H9 (cell line): Measurements from ENCODE around the gene BAHD1. TPM values are rescaled to one million over a fixed set of nuclear protein-coding genes. Genes with fewer than 3 reads are reported as not detected.

Experiments
- DNase-seq: peaks from one replicate; pipeline ENCODE4 v3.0.0-alpha.2; 2017
- H2AFZ ChIP-seq: one replicate; pipeline ENCODE4 v1.6.1; 2013; ENCODE audit warnings: mild to moderate bottlenecking, low read length, control low read depth, moderate library complexity
- H2AK5ac ChIP-seq: 2 replicates; pipeline ENCODE4 v1.6.1; 2013; ENCODE audit warnings: low read length, control low read depth, mixed read lengths; ENCODE audit not compliant: insufficient read length
- H2BK120ac ChIP-seq: one replicate; pipeline ENCODE4 v1.6.1; 2013; ENCODE audit warnings: low read depth, mild to moderate bottlenecking, low read length, control low read depth, inconsistent platforms; ENCODE audit not compliant: poor library complexity, severe bottlenecking
- H2BK12ac ChIP-seq: 2 replicates; pipeline ENCODE4 v1.6.1; 2013; ENCODE audit warnings: low read length, control low read depth, mixed read lengths, low read depth; ENCODE audit not compliant: insufficient read length
- H2BK15ac ChIP-seq: 2 replicates; pipeline ENCODE4 v1.6.1; 2013; ENCODE audit warnings: low read depth, low read length, control low read depth
- H2BK20ac ChIP-seq: one replicate; pipeline ENCODE4 v1.6.1; 2013; ENCODE audit warnings: low read depth, mild to moderate bottlenecking, low read length, control low read depth, inconsistent platforms; ENCODE audit not compliant: poor library complexity, severe bottlenecking
- H2BK5ac ChIP-seq: 2 replicates; pipeline ENCODE4 v1.6.1; 2013; ENCODE audit warnings: low read length, control low read depth, mixed read lengths; ENCODE audit not compliant: insufficient read length
- H3K14ac ChIP-seq: 2 replicates; pipeline ENCODE4 v1.6.1; 2013; ENCODE audit warnings: low read length, control low read depth; ENCODE audit not compliant: insufficient read depth
- H3K18ac ChIP-seq: 2 replicates; pipeline ENCODE4 v1.6.1; 2013; ENCODE audit warnings: low read depth, mild to moderate bottlenecking, mixed read lengths, low read length, control low read depth; ENCODE audit not compliant: insufficient read length
- H3K23ac ChIP-seq: 2 replicates; pipeline ENCODE4 v1.6.1; 2013; ENCODE audit warnings: low read length, control low read depth, mixed read lengths, low read depth; ENCODE audit not compliant: insufficient read length
- H3K23me2 ChIP-seq: 2 replicates; pipeline ENCODE4 v1.6.1; 2013; ENCODE audit warnings: low read depth, mild to moderate bottlenecking, mixed read lengths, low read length, control low read depth; ENCODE audit not compliant: insufficient read length, poor library complexity, severe bottlenecking
- H3K27ac ChIP-seq: 2 replicates; pipeline ENCODE4 v1.5.1; 2013; ENCODE audit warnings: low read length, control low read depth, mixed read lengths, low read depth; ENCODE audit not compliant: insufficient read length
- H3K27me3 ChIP-seq: 2 replicates; pipeline ENCODE4 v1.6.1; 2013; ENCODE audit warnings: low read length, control low read depth, inconsistent platforms; ENCODE audit not compliant: insufficient read depth
- H3K4ac ChIP-seq: 2 replicates; pipeline ENCODE4 v1.6.1; 2013; ENCODE audit warnings: low read depth, mild to moderate bottlenecking, control low read depth, inconsistent platforms, low read length, moderate library complexity
- H3K4me1 ChIP-seq: 2 replicates; pipeline ENCODE4 v1.6.1; 2013; ENCODE audit warnings: low read length, control low read depth, inconsistent platforms; ENCODE audit not compliant: insufficient read depth
- H3K4me2 ChIP-seq: 2 replicates; pipeline ENCODE4 v1.6.1; 2013; ENCODE audit warnings: low read length, control low read depth, mixed read lengths; ENCODE audit not compliant: insufficient read length, insufficient read depth
- H3K56ac ChIP-seq: 2 replicates; pipeline ENCODE4 v1.6.1; 2013; ENCODE audit warnings: low read depth, mild to moderate bottlenecking, mixed read lengths, low read length, control low read depth; ENCODE audit not compliant: insufficient read length
- H3K79me1 ChIP-seq: 2 replicates; pipeline ENCODE4 v1.6.1; 2013; ENCODE audit warnings: low read depth, mild to moderate bottlenecking, moderate library complexity, low read length, control low read depth, inconsistent platforms; ENCODE audit not compliant: insufficient read depth, poor library complexity, severe bottlenecking
- H3K79me2 ChIP-seq: 2 replicates; pipeline ENCODE4 v1.6.1; 2013; ENCODE audit warnings: low read length, control low read depth, inconsistent platforms; ENCODE audit not compliant: insufficient read depth
- H3K9ac ChIP-seq: 2 replicates; pipeline ENCODE4 v1.6.1; 2013; ENCODE audit warnings: low read length, control low read depth, mixed read lengths; ENCODE audit not compliant: insufficient read length; ENCODE audit errors: extremely low read depth
- H3K9me3 ChIP-seq: one replicate; pipeline ENCODE4 v1.6.1; 2013; ENCODE audit warnings: low read depth, low read length, inconsistent platforms; ENCODE audit not compliant: control insufficient read depth
- H3T11ph ChIP-seq: one replicate; pipeline ENCODE4 v1.6.1; 2013; ENCODE audit warnings: mild to moderate bottlenecking, low read length, control low read depth, inconsistent platforms
- H4K20me1 ChIP-seq: one replicate; pipeline ENCODE4 v1.6.1; 2013; ENCODE audit not compliant: control insufficient read depth, insufficient read length, insufficient read depth
- H4K5ac ChIP-seq: 2 replicates; pipeline ENCODE4 v1.6.1; 2013; ENCODE audit warnings: low read depth, mild to moderate bottlenecking, mixed read lengths, low read length, control low read depth; ENCODE audit not compliant: insufficient read length
- H4K8ac ChIP-seq: replicated peaks from 2 replicates; pipeline ENCODE4 v1.6.1; 2013; ENCODE audit warnings: low read length, control low read depth, mixed read lengths, low read depth; ENCODE audit not compliant: insufficient read length
- H4K91ac ChIP-seq: 2 replicates; pipeline ENCODE4 v1.6.1; 2013; ENCODE audit warnings: low read depth, mild to moderate bottlenecking, moderate library complexity, mixed read lengths, low read length, control low read depth; ENCODE audit not compliant: insufficient read length
- H3K27ac Mint-ChIP-seq, 3 experiments: 2 replicates in 2 of 3; 3 replicates in 1 of 3; pipeline ENCODE4 v1.8.0; 2020 to 2021; ENCODE audit warnings: mixed read lengths in 3 of 3, mild to moderate bottlenecking in 1 of 3, moderate library complexity in 1 of 3
- H3K27me3 Mint-ChIP-seq: 2 replicates; pipeline ENCODE4 v1.8.0; 2021; ENCODE audit warnings: low read depth, mild to moderate bottlenecking, moderate library complexity, mixed read lengths
- H3K36me3 Mint-ChIP-seq, 3 experiments: 2 replicates in 2 of 3; 3 replicates in 1 of 3; pipeline ENCODE4 v1.8.0; 2020 to 2021; ENCODE audit warnings: low read depth in 3 of 3, mixed read lengths in 3 of 3; ENCODE audit not compliant: insufficient read depth in 1 of 3
- H3K4me1 Mint-ChIP-seq, 2 experiments: 2 replicates each; pipeline ENCODE4 v1.8.0; 2020; ENCODE audit warnings: mixed read lengths in 2 of 2
- H3K4me3 Mint-ChIP-seq, 2 experiments: 2 replicates in 1 of 2; 3 replicates in 1 of 2; pipeline ENCODE4 v1.8.0; 2020 to 2021; ENCODE audit warnings: mild to moderate bottlenecking in 2 of 2, mixed read lengths in 2 of 2, moderate library complexity in 1 of 2
- H3K9me3 Mint-ChIP-seq, 2 experiments: 2 replicates in 1 of 2; 3 replicates in 1 of 2; pipeline ENCODE4 v1.8.0; 2020; ENCODE audit warnings: mild to moderate bottlenecking in 2 of 2, mixed read lengths in 2 of 2, moderate library complexity in 1 of 2
- CTCF ChIP-seq: fragments of 200-600 bp; sonication (generic); conservative IDR thresholded peaks from 3 replicates; pipeline ENCODE4 v1.8.0; 2021; ENCODE audit warnings: antibody characterized with exemption, mild to moderate bottlenecking
- WGBS: extraction: QIAGEN DNeasy Blood & Tissue Kit; methylation state at CpG from one replicate; pipeline ENCODE4 v1.1.7; 2013; ENCODE audit warnings: missing lambda C conversion rate, low lambda C conversion rate, mixed read lengths; ENCODE audit not compliant: insufficient read length; ENCODE audit errors: extremely low coverage; 5-methylcytosine and 5-hydroxymethylcytosine counted together
- total RNA-seq: library from RNA; stranded (reverse); gene quantifications from 2 replicates; pipeline ENCODE4 v1.2.1, GENCODE V29; 2021

The BAHD1 gene
- total RNA-seq, 1 experiment from 2014 or later, result 54.1 TPM

- Histone ChIP-seq H2BK15ac (no peak overlapping the region), H2BK20ac (no peak overlapping the region), H3K18ac (peak overlapping the region; percentile 22), H3K4me1 (no peaks in the 10 kb centered on the region), H3K79me1 (no peaks in the 10 kb centered on the region), H3K27ac (no peak overlapping the region), H4K20me1 (no peaks in the 10 kb centered on the region), H3K4me2 (peak overlapping the region; percentile 51), H2AFZ (no peak overlapping the region), H3K9ac (no peak overlapping the region), H3K23ac (no peak overlapping the region), H3K56ac (no peak overlapping the region), H4K8ac (no peak overlapping the region), H3T11ph (no peak overlapping the region), H4K91ac (no peak overlapping the region), H4K5ac (no peak overlapping the region), H2BK120ac (no peak overlapping the region), H2AK5ac (no peak overlapping the region), H3K27me3 (peaks cover 12% of the 10 kb centered on the region; the same call in 1 of the 2 replicates), H2BK12ac (no peak overlapping the region), H3K23me2 (peaks cover 7% of the 10 kb centered on the region), H2BK5ac (no peak overlapping the region), H3K4ac (no peak overlapping the region), H3K79me2 (no peaks in the 10 kb centered on the region), H3K9me3 (no peaks in the 10 kb centered on the region), H3K14ac (peak overlapping the region; percentile 75)
- Mint-ChIP-seq H3K27me3 (peaks cover 74% of the 10 kb centered on the region), H3K36me3 (no peaks in the 10 kb centered on the region), H3K4me3 (peak overlapping the region; percentile 71 to 79), H3K27ac (no peak overlapping the region), H3K9me3 (no peaks in the 10 kb centered on the region), H3K4me1 (peaks cover 18 to 22% of the 10 kb centered on the region in 2 experiments)
- TF ChIP-seq CTCF, result no peak
- WGBS, result no CpG with 5 or more reads among the region's 22 CpGs
- DNase-seq, result no peak
Measured at GRCh38 chr15:40511093-40511471, 70.3 kb downstream of the BAHD1 start.
